ENCODE measurements around the gene MYRIP. TPM values are rescaled to one million over a fixed set of nuclear protein-coding genes. Genes with fewer than 3 reads are reported as not detected.

MYRIP gene
- total and polyA plus RNA-seq, 8 donors = 1.4 to 11.2 (median 7.8) TPM

GRCh38 chr3:40152482-40153133 is 343.2 kb downstream of the MYRIP start:
- Histone ChIP-seq H3K4me1 (no peaks in the 10 kb centered on the region), H3K27ac (no peak overlapping the region), H3K36me3 (no peaks in the 10 kb centered on the region), H3K4me3 (no peak overlapping the region), H3K9me3 (no peaks in the 10 kb centered on the region), H3K27me3 (no peaks in the 10 kb centered on the region)
- no peak for TF ChIP-seq CTCF (IDR thresholded peaks at IDR 0.05)
- ATAC-seq (no peak), DNase-seq (no peak), FAIRE-seq (no peak)
- WGBS, 2 donors = 30 to 40% methylated on average over 1 of the region's 1 CpG
- intact Hi-C loops (cut with DNase I) = no loop called here

- no peak for FAIRE-seq
- Histone ChIP-seq H3K27me3 (no peaks in the 10 kb centered on the region), H3K9me3 (no peaks in the 10 kb centered on the region), H3K36me3 (no peaks in the 10 kb centered on the region), H3K4me3 (no peak overlapping the region), H3K4me1 (no peaks in the 10 kb centered on the region), H3K27ac (no peak overlapping the region)
- no peak for TF ChIP-seq CTCF (IDR thresholded peaks at IDR 0.05)
- intact Hi-C loops (cut with DNase I) = no loop called here
- DNase-seq = no peak
- ATAC-seq = no peak
- WGBS, 2 donors = 96 to 97% methylated on average over 6 of the region's 6 CpGs
Observed at GRCh38 chr3:40160933-40161332, 351.5 kb downstream of the MYRIP start.

- FAIRE-seq (no peak), DNase-seq (no peak)
- TF ChIP-seq CTCF (IDR thresholded peaks at IDR 0.05) = no peak
Observed at GRCh38 chr3:40162616-40163015, 353.2 kb downstream of the MYRIP start.

GRCh38 chr3:40166997-40167396 is 357.6 kb downstream of the MYRIP start:
- no peaks in the 10 kb centered on the region for H3K36me3 ChIP-seq
- no peak for TF ChIP-seq CTCF (IDR thresholded peaks at IDR 0.05)
- H3K27ac ChIP-seq = no peak overlapping the region
- no peaks in the 10 kb centered on the region for H3K4me1 ChIP-seq
- ATAC-seq (no peak), DNase-seq (no peak), FAIRE-seq (no peak)
- intact Hi-C loops (cut with DNase I) = no loop called here
- H3K4me3 ChIP-seq = no peak overlapping the region
- 81 to 88% methylated on average over 2 of the region's 2 CpGs for WGBS, 2 donors
- H3K27me3 ChIP-seq = no peaks in the 10 kb centered on the region
- no peaks in the 10 kb centered on the region for H3K9me3 ChIP-seq

More at GRCh38 chr3:40162616-40163015, 353.2 kb downstream of the MYRIP start:
- no peaks in the 10 kb centered on the region for H3K9me3 ChIP-seq
- no peak overlapping the region for H3K27ac ChIP-seq
- ATAC-seq = no peak
- intact Hi-C loops (cut with DNase I) = no loop called here
- no peaks in the 10 kb centered on the region for H3K36me3 ChIP-seq
- no peak overlapping the region for H3K4me3 ChIP-seq
- no peaks in the 10 kb centered on the region for H3K27me3 ChIP-seq
- H3K4me1 ChIP-seq = no peaks in the 10 kb centered on the region

- H3K36me3 ChIP-seq = no peaks in the 10 kb centered on the region
- FAIRE-seq = no peak
- intact Hi-C loops (cut with DNase I) = no loop called here
- H3K4me1 ChIP-seq = no peaks in the 10 kb centered on the region
- DNase-seq = no peak
- no peak overlapping the region for H3K27ac ChIP-seq
- no peaks in the 10 kb centered on the region for H3K9me3 ChIP-seq
- ATAC-seq = no peak
- no peaks in the 10 kb centered on the region for H3K27me3 ChIP-seq
- H3K4me3 ChIP-seq = no peak overlapping the region
- no peak for TF ChIP-seq CTCF (IDR thresholded peaks at IDR 0.05)
- WGBS, 2 donors = 93 to 94% methylated on average over 1 of the region's 1 CpG
Observed at GRCh38 chr3:40167958-40168357, 358.5 kb downstream of the MYRIP start.

All from pancreas (tissue), 10 donors.